Kidney (tissue), 14 donors: ENCODE data around the gene SPATA31E1. TPM values are rescaled to one million over a fixed set of nuclear protein-coding genes. Genes with fewer than 3 reads are reported as not detected.

Experiments
- DNase-seq, 5 donors: peaks; one replicate each; pipeline ENCODE4 v3.0.0-alpha.2; 2013 to 2020
- FAIRE-seq: peaks from 2 replicates; lab custom pipeline; 2012; peaks lifted over from hg19 to GRCh38; lab: Jason Lieb, UNC
- H3K27ac ChIP-seq, 2 donors: one replicate each; pipeline ENCODE4 v1.7.0; 2013; ENCODE audit warnings: low read depth in 2 of 2, low read length in 2 of 2, inconsistent platforms in 1 of 2
- H3K27me3 ChIP-seq: one replicate; pipeline ENCODE4 v1.7.1; 2013; ENCODE audit warnings: low read length, inconsistent platforms; ENCODE audit not compliant: control insufficient read depth, insufficient read depth
- H3K36me3 ChIP-seq, 3 donors: one replicate each; pipeline versions ENCODE4 v1.7.0 to v1.7.1; 2013; ENCODE audit warnings: low read length in 3 of 3, control low read depth in 1 of 3, inconsistent platforms in 1 of 3; ENCODE audit not compliant: insufficient read depth in 3 of 3, control insufficient read depth in 2 of 3
- H3K4me1 ChIP-seq, 3 donors: one replicate each; pipeline versions ENCODE4 v1.7.0 to v1.7.1; 2013; ENCODE audit warnings: low read length in 3 of 3, inconsistent platforms in 1 of 3, low read depth in 1 of 3; ENCODE audit not compliant: control insufficient read depth in 2 of 3, insufficient read depth in 2 of 3
- H3K4me3 ChIP-seq, 3 donors: one replicate each; pipeline versions ENCODE4 v1.7.0 to v1.8.1; 2013; ENCODE audit warnings: low read length in 3 of 3, control low read depth in 1 of 3, inconsistent platforms in 1 of 3
- H3K9ac ChIP-seq, 3 donors: one replicate each; pipeline versions ENCODE4 v1.7.0 to v1.7.1; 2013; ENCODE audit warnings: low read length in 3 of 3, control low read depth in 1 of 3, inconsistent platforms in 1 of 3
- H3K9me3 ChIP-seq, 3 donors: one replicate each; pipeline versions ENCODE4 v1.7.0 to v1.7.1; 2013; ENCODE audit warnings: low read length in 3 of 3, control low read depth in 1 of 3, inconsistent platforms in 1 of 3; ENCODE audit not compliant: control insufficient read depth in 2 of 3, insufficient read depth in 1 of 3
- CTCF ChIP-seq: IDR thresholded peaks from 3 replicates; pipeline ENCODE4 v1.5.1; 2012; ENCODE audit warnings: mild to moderate bottlenecking, moderate library complexity, borderline replicate concordance; ENCODE audit not compliant: insufficient read depth; ENCODE audit errors: extremely low read depth
- intact Hi-C: fragments of 100-400 bp; cut with DNase I; formaldehyde crosslinking; loops from one replicate; pipeline ENCODE4 v1.11.1; 2022
- polyA plus RNA-seq: library from polyadenylated mRNA; stranded (reverse); fragments of 350-450 nt; fragmentation: Illumina TruSeq; extraction: RNeasy Lipid Tissue Mini Kit (QIAGEN cat#74804); gene quantifications from one replicate; pipeline ENCODE4 v1.2.3, GENCODE V29; 2014; ENCODE audit warnings: low read depth, low replicate concordance; ENCODE audit not compliant: insufficient read depth
- total RNA-seq: library from RNA; stranded (reverse); fragmentation: NEBNext Ultra II Directional; extraction: Animal tissue kit (Norgen Biotek cat#: 25700); gene quantifications from one replicate; pipeline ENCODE4 v1.2.1, GENCODE V29; 2021
- donor health status: control.
- donor health status: control.
- donor health status: control.
- donor health status: control.
- donor health status: control.
- donor health status: DM: yes; HTN: yes; CAD: no.
- donor health status: Normal renal cell carcinoma (clear cell type).

Gene SPATA31E1
- total and polyA plus RNA-seq, 2 donors from 2014 or later, result not detected

GRCh38 chr9:87883274-87883673, 597 bp downstream of the SPATA31E1 start:
- no peak overlapping the region for H3K4me3 ChIP-seq
- no peak overlapping the region for H3K9ac ChIP-seq
- no peak for TF ChIP-seq CTCF
- H3K27me3 ChIP-seq, result no peaks in the 10 kb centered on the region
- H3K27ac ChIP-seq, result no peak overlapping the region
- intact Hi-C loops, result no loop called here
- no peaks in the 10 kb centered on the region for H3K9me3 ChIP-seq
- peak in 2 of 5 donors; percentile 7 to 43 for DNase-seq
- FAIRE-seq, result no peak
- H3K4me1 ChIP-seq, result no peaks in the 10 kb centered on the region
- no peaks in the 10 kb centered on the region for H3K36me3 ChIP-seq

GRCh38 chr9:87883990-87884389, 1.3 kb downstream of the SPATA31E1 start:
- Histone ChIP-seq H3K36me3 (no peaks in the 10 kb centered on the region), H3K27ac (no peak overlapping the region), H3K9ac (no peak overlapping the region), H3K4me1 (no peaks in the 10 kb centered on the region), H3K9me3 (no peaks in the 10 kb centered on the region), H3K4me3 (no peak overlapping the region), H3K27me3 (no peaks in the 10 kb centered on the region)
- DNase-seq (peak in 3 of 5 donors; percentile 20 to 42 (median 33)), FAIRE-seq (no peak)
- TF ChIP-seq CTCF, result no peak
- intact Hi-C loops, result no loop called here

- intact Hi-C loops, result no loop called here
- no peak overlapping the region for H3K27ac ChIP-seq
- no peaks in the 10 kb centered on the region for H3K9me3 ChIP-seq
- no peak overlapping the region for H3K9ac ChIP-seq
- no peaks in the 10 kb centered on the region for H3K27me3 ChIP-seq
- H3K4me1 ChIP-seq, result no peaks in the 10 kb centered on the region
- H3K4me3 ChIP-seq, result no peak overlapping the region
- DNase-seq (peak in 3 of 5 donors; percentile 7 to 56 (median 22)), FAIRE-seq (no peak)
- no peaks in the 10 kb centered on the region for H3K36me3 ChIP-seq
- TF ChIP-seq CTCF, result no peak
These were observed 2.1 kb downstream of the SPATA31E1 start for GRCh38 chr9:87884578-87885459.
